ENCODE data around the gene SERPINA9. TPM values are rescaled to one million over a fixed set of nuclear protein-coding genes. Genes with fewer than 3 reads are reported as not detected.
"Not testable (repeated sequence)": the region's sequence is repeated elsewhere in the genome, so short reads cannot be mapped to it uniquely, and the experiment has no call there.

SERPINA9 gene
- total and polyA plus RNA-seq, 4 donors = not detected

DNA sequence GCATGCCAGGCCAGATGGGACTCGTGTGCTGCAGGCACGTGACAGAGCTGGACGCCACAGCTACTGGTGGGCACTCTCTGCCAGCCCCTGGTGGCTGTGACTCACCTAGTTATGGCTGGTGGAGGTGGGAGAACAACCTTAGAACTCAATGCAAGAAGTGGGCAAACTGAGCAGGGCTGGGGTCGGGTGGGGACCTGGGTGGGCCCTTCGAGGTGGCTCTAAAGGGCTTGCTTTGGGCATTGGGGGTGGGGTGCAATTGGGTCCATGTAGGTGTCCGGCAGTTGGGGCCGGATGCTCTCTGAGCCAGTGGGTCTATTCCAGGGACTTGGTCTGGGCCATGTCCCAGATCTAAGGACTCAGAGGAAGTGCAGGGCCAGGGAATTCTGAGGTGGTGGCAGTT lies 38.4 kb upstream of the SERPINA9 start:
- 86% methylated on average over 7 of the region's 7 CpGs for WGBS (ENCODE audit: insufficient coverage)
- Histone ChIP-seq H3K36me3 (ENCODE audit: control insufficient read depth, insufficient read depth, low read length) (no peaks in the 10 kb centered on the region), H3K4me3 (ENCODE audit: low read depth, low read length) (no peak overlapping the region), H3K27ac (ENCODE audit: low read depth, low read length) (no peak overlapping the region), H3K4me1 (ENCODE audit: control insufficient read depth, insufficient read depth, low read length) (peaks cover 10% of the 10 kb centered on the region), H3K9me3 (ENCODE audit: control insufficient read depth, insufficient read depth, low read length) (no peaks in the 10 kb centered on the region), H3K27me3 (ENCODE audit: control insufficient read depth, insufficient read depth, low read length) (no peaks in the 10 kb centered on the region)
- DNase-seq (ENCODE audit: low read depth in 4 of 6, low spot score in 6 of 6) = no peak

DNA sequence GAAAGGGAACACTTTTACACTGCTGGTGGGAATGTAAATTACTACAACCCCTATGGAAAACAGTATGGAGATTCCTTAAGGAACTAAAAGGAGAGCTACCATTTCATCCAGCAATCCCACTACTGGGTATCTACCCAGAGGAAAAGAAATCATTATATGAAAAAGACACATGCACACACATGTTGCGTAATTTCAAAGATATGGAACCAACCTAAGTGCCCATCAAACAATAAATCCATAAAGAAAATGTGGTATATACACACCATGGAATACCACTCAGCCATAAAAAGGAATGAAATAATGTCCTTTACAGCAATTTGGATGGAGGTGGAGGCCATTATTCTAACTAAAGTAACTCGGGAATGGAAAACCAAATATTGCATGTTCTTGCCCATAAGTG lies 34.5 kb upstream of the SERPINA9 start:
- not testable (repeated sequence) for H3K4me1 ChIP-seq (ENCODE audit: control insufficient read depth, insufficient read depth, low read length); DNase-seq (ENCODE audit: low read depth in 4 of 6, low spot score in 6 of 6); H3K4me3 ChIP-seq (ENCODE audit: low read depth, low read length); H3K27ac ChIP-seq (ENCODE audit: low read depth, low read length); H3K27me3 ChIP-seq (ENCODE audit: control insufficient read depth, insufficient read depth, low read length); H3K9me3 ChIP-seq (ENCODE audit: control insufficient read depth, insufficient read depth, low read length); H3K36me3 ChIP-seq (ENCODE audit: control insufficient read depth, insufficient read depth, low read length)
- WGBS (ENCODE audit: insufficient coverage) = 56% methylated on average over 1 of the region's 2 CpGs

DNA sequence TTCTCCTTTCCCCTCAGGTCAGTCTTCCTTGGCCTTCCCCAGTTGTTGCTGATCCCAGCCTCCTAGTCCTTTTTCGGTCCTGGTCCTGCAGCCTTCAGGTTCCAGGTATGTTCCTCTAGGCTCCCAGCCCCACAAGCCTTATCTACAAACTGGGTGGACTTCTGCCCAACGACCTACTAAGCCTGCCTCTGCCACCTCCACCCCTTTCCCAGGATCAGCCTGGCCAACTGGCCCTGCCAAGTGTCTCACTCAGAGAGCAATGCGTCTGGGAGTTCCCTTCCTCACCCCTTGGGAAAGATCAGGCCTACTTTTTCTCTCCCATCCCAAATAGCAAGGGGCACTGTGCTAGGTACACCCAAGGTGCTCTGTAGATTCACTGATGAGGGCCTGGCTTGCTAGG lies 33.4 kb upstream of the SERPINA9 start, which contains the start of gene SERPINA12:
Gene SERPINA12 (minus strand): TSS at position 114 of the 400 bp plus-strand sequence. CDS start 11,072 bp downstream, outside the sequence.
- Histone ChIP-seq H3K4me1 (ENCODE audit: control insufficient read depth, insufficient read depth, low read length) (no peaks in the 10 kb centered on the region), H3K36me3 (ENCODE audit: control insufficient read depth, insufficient read depth, low read length) (no peaks in the 10 kb centered on the region), H3K27ac (ENCODE audit: low read depth, low read length) (no peak within 1 kb of the TSS), H3K27me3 (ENCODE audit: control insufficient read depth, insufficient read depth, low read length) (no peaks in the 10 kb centered on the region), H3K9me3 (ENCODE audit: control insufficient read depth, insufficient read depth, low read length) (no peaks in the 10 kb centered on the region), H3K4me3 (ENCODE audit: low read depth, low read length) (no peak within 1 kb of the TSS)
- 76% methylated on average over 3 of the region's 3 CpGs for WGBS (ENCODE audit: insufficient coverage)
- no peak for DNase-seq (ENCODE audit: low read depth in 4 of 6, low spot score in 6 of 6)

DNA sequence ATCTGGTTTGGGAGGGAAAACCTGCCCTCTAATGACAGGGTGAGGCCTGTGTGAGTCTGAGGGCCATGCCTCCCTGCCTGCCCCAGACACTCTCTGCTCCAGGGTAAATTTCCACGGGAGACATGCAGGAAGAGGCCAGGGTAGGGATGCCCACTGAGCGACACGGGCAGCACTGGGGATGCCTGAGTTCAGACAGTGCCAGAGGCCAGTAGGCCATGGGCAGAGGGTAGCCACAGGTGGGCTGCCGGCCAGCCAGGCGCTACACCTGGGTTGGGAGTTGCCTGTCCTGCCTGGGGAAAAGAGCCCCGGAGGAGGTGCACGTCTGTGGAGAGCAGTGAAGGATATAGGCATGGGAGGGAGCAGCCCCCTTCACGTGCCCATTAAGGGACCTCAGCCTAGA lies 29.6 kb upstream of the SERPINA9 start:
- Histone ChIP-seq H3K9me3 (ENCODE audit: control insufficient read depth, insufficient read depth, low read length) (no peaks in the 10 kb centered on the region), H3K4me3 (ENCODE audit: low read depth, low read length) (no peak overlapping the region), H3K27ac (ENCODE audit: low read depth, low read length) (no peak overlapping the region), H3K27me3 (ENCODE audit: control insufficient read depth, insufficient read depth, low read length) (no peaks in the 10 kb centered on the region), H3K4me1 (ENCODE audit: control insufficient read depth, insufficient read depth, low read length) (no peaks in the 10 kb centered on the region), H3K36me3 (ENCODE audit: control insufficient read depth, insufficient read depth, low read length) (no peaks in the 10 kb centered on the region)
- WGBS (ENCODE audit: insufficient coverage) = 87% methylated on average over 8 of the region's 8 CpGs
- no peak for DNase-seq (ENCODE audit: low read depth in 4 of 6, low spot score in 6 of 6)

DNA sequence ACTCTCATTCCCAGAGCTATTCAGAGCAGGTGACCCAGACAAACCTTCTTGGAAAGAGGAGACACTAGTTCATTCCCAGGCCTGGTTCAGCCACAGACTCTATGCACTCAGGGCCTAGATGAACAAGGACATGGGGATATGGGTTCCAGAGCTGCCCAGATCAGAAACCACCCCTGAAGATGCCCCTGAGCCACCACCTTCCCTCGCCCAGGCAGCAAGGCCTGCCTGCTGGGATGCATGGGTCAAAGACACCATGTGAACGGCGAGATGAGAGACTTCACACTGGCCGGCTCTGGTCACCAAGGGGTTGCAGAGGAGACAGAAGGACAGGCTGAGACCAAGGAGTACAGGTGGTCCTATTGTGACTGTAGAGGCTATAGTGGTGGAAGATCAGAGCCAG lies 29.2 kb upstream of the SERPINA9 start:
- no peak overlapping the region for H3K27ac ChIP-seq (ENCODE audit: low read depth, low read length)
- no peaks in the 10 kb centered on the region for H3K9me3 ChIP-seq (ENCODE audit: control insufficient read depth, insufficient read depth, low read length)
- H3K4me3 ChIP-seq (ENCODE audit: low read depth, low read length) = no peak overlapping the region
- H3K4me1 ChIP-seq (ENCODE audit: control insufficient read depth, insufficient read depth, low read length) = no peaks in the 10 kb centered on the region
- no peaks in the 10 kb centered on the region for H3K36me3 ChIP-seq (ENCODE audit: control insufficient read depth, insufficient read depth, low read length)
- H3K27me3 ChIP-seq (ENCODE audit: control insufficient read depth, insufficient read depth, low read length) = no peaks in the 10 kb centered on the region
- WGBS (ENCODE audit: insufficient coverage) = 97% methylated on average over 3 of the region's 4 CpGs
- DNase-seq (ENCODE audit: low read depth in 4 of 6, low spot score in 6 of 6) = no peak

DNA sequence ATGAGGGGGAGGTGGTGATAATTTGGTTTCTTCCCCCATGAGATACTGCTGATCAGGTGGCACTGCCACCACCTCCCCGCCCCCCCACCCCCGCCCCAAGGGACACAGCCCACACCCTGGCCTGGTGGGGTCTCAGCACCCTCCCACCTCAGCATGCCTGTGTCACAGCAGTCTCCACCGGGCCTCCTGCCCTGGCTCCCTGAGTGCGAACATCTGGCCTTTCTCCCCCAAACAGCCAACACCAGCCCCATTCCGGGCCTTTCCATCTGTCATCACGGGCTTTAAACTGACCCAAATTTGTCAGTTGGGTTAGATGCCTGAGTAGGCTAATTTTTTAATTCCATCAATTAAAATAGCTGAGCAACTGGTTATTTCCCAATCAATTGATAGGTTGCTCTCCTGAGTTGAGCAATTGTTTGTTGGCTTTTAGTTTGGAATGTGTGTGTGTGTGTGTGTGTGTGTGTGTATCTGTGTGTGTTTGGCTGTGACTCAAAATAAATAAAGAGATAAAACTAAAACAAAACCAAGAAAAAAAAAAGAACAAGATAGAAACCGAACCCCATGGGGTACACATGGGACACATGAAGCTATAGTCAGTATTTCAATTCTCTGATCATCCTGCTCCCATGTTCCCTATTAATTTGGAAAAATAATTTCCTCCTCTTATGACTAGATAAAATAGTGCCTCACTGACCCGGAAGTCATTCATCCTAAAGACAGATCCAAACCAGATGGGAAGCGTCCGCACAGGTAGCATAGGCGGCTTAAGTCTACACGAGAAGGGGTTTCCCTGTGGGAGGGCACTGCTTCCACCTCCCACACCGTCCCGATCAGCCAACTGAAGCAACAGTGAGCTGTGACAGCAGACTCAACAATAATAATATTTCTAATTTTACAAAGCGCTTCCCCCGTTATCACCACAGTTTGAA lies 25.9 kb upstream of the SERPINA9 start:
- no peak for DNase-seq (ENCODE audit: low read depth in 4 of 6, low spot score in 6 of 6)
- 84% methylated on average over 12 of the region's 16 CpGs for WGBS (ENCODE audit: insufficient coverage)

DNA sequence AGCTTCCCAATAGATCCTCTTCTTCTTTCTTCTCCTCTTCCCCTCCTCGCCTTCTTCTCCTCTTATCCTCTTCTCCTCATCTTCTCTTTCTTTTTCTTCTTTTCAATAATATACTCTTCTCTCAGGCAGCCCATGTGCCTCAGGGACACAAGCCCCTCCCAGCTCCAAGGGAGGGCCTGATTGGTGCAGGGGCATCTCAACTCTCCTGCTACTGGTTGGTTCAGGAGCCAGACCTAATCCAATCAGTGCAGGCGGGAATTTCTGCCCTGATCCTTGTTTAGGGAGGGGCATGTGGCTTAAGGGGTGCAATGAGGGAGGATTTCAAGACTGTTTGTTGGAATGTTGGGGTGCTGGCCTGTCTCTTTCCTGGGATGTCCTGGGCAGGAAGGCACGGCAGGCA lies 24.3 kb upstream of the SERPINA9 start:
- 97% methylated on average over 3 of the region's 3 CpGs for WGBS (ENCODE audit: insufficient coverage)
- H3K36me3 ChIP-seq (ENCODE audit: control insufficient read depth, insufficient read depth, low read length) = no peaks in the 10 kb centered on the region
- no peak overlapping the region for H3K4me3 ChIP-seq (ENCODE audit: low read depth, low read length)
- no peak overlapping the region for H3K27ac ChIP-seq (ENCODE audit: low read depth, low read length)
- no peaks in the 10 kb centered on the region for H3K4me1 ChIP-seq (ENCODE audit: control insufficient read depth, insufficient read depth, low read length)
- H3K9me3 ChIP-seq (ENCODE audit: control insufficient read depth, insufficient read depth, low read length) = no peaks in the 10 kb centered on the region
- no peaks in the 10 kb centered on the region for H3K27me3 ChIP-seq (ENCODE audit: control insufficient read depth, insufficient read depth, low read length)
- DNase-seq (ENCODE audit: low read depth in 4 of 6, low spot score in 6 of 6) = no peak

More for the DNA sequence above, 25.9 kb upstream of the SERPINA9 start:
- Histone ChIP-seq H3K36me3 (ENCODE audit: control insufficient read depth, insufficient read depth, low read length) (no peaks in the 10 kb centered on the region), H3K4me1 (ENCODE audit: control insufficient read depth, insufficient read depth, low read length) (no peaks in the 10 kb centered on the region), H3K27ac (ENCODE audit: low read depth, low read length) (no peak overlapping the region), H3K4me3 (ENCODE audit: low read depth, low read length) (no peak overlapping the region), H3K27me3 (ENCODE audit: control insufficient read depth, insufficient read depth, low read length) (no peaks in the 10 kb centered on the region), H3K9me3 (ENCODE audit: control insufficient read depth, insufficient read depth, low read length) (no peaks in the 10 kb centered on the region)

DNA sequence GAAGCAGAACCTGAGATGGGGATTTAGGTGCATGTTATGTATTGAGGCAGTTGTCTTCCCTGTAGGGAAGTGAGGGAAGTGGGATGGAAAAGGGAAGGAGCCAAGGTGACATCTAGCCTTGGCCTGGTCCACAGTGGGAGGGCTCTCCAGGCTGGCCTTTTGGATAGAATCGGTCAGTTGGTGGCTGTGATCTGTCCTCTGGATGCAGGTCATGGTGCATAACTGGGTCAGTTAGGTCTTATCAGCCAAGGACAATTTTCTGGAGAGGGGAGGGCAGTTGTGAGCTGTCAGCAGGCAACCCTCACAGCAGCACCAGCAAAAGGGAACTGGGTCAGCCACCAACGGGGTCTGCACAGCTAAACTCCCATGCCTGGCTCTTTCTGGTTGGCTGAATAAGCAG lies 23.7 kb upstream of the SERPINA9 start:
- Histone ChIP-seq H3K4me3 (ENCODE audit: low read depth, low read length) (no peak overlapping the region), H3K4me1 (ENCODE audit: control insufficient read depth, insufficient read depth, low read length) (no peaks in the 10 kb centered on the region), H3K27ac (ENCODE audit: low read depth, low read length) (no peak overlapping the region), H3K9me3 (ENCODE audit: control insufficient read depth, insufficient read depth, low read length) (no peaks in the 10 kb centered on the region), H3K36me3 (ENCODE audit: control insufficient read depth, insufficient read depth, low read length) (no peaks in the 10 kb centered on the region), H3K27me3 (ENCODE audit: control insufficient read depth, insufficient read depth, low read length) (no peaks in the 10 kb centered on the region)
- no peak for DNase-seq (ENCODE audit: low read depth in 4 of 6, low spot score in 6 of 6)
- 96% methylated on average over 2 of the region's 2 CpGs for WGBS (ENCODE audit: insufficient coverage)

DNA sequence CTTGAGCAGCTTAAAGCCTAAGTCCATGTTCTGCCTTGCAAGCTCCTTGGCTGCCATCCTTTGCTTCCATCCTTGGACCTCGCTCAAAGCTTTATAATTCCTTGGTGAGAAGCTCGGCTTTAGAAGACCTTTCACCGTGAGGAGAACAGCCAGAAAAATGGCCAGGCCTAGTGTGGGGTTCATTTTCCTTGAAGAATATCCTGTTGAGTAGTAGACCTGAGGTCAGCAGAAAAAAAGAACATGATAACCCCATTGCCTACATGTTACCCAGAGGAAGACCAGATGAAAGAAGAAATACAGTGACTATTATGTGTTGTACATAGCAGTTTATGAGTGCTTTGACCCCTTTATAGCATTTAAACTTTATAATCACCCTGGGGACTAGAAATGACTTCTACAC lies 22.2 kb upstream of the SERPINA9 start:
- WGBS (ENCODE audit: insufficient coverage) = 92% methylated on average over 3 of the region's 3 CpGs
- Histone ChIP-seq H3K36me3 (ENCODE audit: control insufficient read depth, insufficient read depth, low read length) (no peaks in the 10 kb centered on the region), H3K4me1 (ENCODE audit: control insufficient read depth, insufficient read depth, low read length) (no peaks in the 10 kb centered on the region), H3K4me3 (ENCODE audit: low read depth, low read length) (no peak overlapping the region), H3K27ac (ENCODE audit: low read depth, low read length) (no peak overlapping the region), H3K9me3 (ENCODE audit: control insufficient read depth, insufficient read depth, low read length) (no peaks in the 10 kb centered on the region), H3K27me3 (ENCODE audit: control insufficient read depth, insufficient read depth, low read length) (no peaks in the 10 kb centered on the region)
- no peak for DNase-seq (ENCODE audit: low read depth in 4 of 6, low spot score in 6 of 6)

DNA sequence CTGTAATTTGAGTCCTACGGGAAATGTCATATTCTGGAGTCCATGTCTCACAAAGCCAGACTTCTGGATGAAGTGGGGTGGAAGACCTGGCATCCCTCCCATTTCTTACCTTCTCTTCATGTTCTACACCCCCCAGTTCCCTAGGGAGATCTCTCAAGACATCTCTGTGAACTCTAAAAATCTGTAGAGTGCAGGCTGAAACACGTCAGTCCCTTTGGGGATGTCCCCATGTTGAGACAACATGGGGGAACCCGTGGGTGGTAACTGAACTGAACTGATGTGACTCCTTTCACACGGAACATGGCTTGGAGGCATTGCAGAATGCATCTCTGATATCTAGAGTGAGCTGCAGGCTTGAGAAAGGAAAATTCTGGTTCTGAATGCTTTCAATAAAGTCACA lies 18.1 kb upstream of the SERPINA9 start:
- 79% methylated on average over 3 of the region's 4 CpGs for WGBS (ENCODE audit: insufficient coverage)
- no peaks in the 10 kb centered on the region for H3K4me1 ChIP-seq (ENCODE audit: control insufficient read depth, insufficient read depth, low read length)
- H3K4me3 ChIP-seq (ENCODE audit: low read depth, low read length) = no peak overlapping the region
- H3K9me3 ChIP-seq (ENCODE audit: control insufficient read depth, insufficient read depth, low read length) = no peaks in the 10 kb centered on the region
- no peaks in the 10 kb centered on the region for H3K27me3 ChIP-seq (ENCODE audit: control insufficient read depth, insufficient read depth, low read length)
- no peak for DNase-seq (ENCODE audit: low read depth in 4 of 6, low spot score in 6 of 6)
- no peak overlapping the region for H3K27ac ChIP-seq (ENCODE audit: low read depth, low read length)
- no peaks in the 10 kb centered on the region for H3K36me3 ChIP-seq (ENCODE audit: control insufficient read depth, insufficient read depth, low read length)
